HEK293T (cell line): ENCODE measurements around the gene SHH.

Experiments used
- FOXK2 ChIP-seq: fragments of 450-650 bp; IDR thresholded peaks from 2 replicates; pipeline ENCODE4 v1.6.1; 2016; ENCODE audit warnings: mild to moderate bottlenecking
- FOXM1 ChIP-seq: fragments of 450-650 bp; IDR thresholded peaks from 2 replicates; pipeline ENCODE4 v1.6.1; 2017; ENCODE audit warnings: mild to moderate bottlenecking, borderline replicate concordance

- no peak for TF ChIP-seq FOXK2
- TF ChIP-seq FOXM1: no peak
These were observed 33.9 kb downstream of the SHH start for GRCh38 chr7:155778349-155778748.
